ENCODE results near the gene FGF11.

FGF11 gene

DNA sequence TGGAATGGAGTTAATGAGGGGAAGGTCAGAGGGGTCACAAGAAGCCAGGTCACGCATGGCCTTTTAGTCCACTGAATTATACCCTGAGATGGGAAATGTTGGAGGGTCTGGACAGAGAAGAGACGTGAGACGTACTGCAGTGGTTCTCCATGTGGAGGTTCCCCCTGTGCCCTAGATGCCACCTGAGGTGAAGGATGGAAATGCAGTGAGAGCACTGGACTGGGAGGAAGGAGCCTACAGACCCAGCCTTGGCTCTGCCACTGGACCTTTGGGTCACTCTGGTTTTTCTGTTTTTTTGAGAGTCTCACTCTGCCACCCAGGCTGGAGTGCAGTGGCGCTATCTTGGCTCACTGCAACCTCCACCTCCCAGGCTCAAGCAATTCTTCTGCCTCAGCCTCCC is 43.2 kb upstream of the FGF11 start:
- TF ChIP-seq, protein P1, sequence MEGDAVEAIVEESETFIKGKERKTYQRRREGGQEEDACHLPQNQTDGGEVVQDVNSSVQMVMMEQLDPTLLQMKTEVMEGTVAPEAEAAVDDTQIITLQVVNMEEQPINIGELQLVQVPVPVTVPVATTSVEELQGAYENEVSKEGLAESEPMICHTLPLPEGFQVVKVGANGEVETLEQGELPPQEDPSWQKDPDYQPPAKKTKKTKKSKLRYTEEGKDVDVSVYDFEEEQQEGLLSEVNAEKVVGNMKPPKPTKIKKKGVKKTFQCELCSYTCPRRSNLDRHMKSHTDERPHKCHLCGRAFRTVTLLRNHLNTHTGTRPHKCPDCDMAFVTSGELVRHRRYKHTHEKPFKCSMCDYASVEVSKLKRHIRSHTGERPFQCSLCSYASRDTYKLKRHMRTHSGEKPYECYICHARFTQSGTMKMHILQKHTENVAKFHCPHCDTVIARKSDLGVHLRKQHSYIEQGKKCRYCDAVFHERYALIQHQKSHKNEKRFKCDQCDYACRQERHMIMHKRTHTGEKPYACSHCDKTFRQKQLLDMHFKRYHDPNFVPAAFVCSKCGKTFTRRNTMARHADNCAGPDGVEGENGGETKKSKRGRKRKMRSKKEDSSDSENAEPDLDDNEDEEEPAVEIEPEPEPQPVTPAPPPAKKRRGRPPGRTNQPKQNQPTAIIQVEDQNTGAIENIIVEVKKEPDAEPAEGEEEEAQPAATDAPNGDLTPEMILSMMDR (IDR thresholded peaks at IDR 0.05; ENCODE audit: low read depth, low read length): no peak

DNA sequence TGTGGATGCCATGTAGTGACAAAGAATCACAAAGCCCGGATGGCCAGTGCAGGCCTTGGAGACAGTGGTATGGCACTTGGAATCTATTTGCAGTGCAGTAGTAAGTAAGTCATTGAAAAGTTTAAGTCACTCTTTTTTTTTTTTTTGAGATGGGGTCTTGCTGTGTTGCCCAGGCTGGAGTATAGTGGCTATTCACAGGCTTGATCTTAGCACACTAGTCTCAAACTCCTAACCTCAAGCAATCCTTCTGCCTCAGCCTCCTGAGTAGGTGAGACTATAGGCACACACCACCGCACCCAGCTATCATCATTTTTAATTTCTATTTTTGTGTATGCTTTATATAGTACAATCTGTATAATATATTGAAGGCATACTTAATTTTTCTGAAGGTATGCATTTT is 40.7 kb upstream of the FGF11 start:
- TF ChIP-seq, protein P1 (IDR thresholded peaks at IDR 0.05; ENCODE audit: low read depth, low read length): no peak
- DNase-seq (ENCODE audit: extremely low read depth, low read depth): no peak

More for the DNA sequence above, 43.2 kb upstream of the FGF11 start:
- no peak for DNase-seq (ENCODE audit: extremely low read depth, low read depth)

DNA sequence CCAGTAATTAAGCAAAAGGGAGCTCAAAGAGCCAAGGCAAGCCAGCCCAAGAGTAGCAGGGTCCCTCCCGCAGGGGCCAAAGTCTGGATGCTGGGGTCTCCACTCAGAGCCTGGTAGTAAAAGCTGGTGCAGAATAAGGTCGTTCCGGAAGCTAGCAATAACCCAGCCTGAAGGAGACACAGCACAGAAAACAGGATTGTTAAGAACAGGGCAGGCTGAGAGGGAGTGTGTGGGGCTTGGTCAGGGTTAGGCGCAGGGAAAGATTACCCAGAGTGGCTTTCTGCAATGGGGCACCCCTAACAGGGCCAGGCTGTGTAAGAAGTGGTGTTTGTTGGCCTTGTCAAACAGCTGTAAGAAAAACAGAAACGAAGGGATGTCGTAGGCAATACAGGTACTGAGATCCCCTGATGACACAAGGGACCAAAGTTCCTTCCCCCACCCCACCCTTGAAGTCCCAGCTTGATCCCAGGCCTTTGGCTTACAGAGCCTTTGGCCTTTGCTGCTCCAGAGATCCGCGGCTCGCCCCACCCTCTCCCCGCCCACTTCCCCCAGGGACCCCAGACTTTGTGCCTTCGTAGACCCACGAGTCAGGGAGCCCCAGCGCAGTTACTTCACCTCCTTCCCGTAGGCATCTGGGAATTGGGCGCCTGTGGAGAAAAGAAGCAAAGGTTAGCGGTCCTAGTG is 36.1 kb upstream of the FGF11 start:
- no peak for DNase-seq (ENCODE audit: extremely low read depth, low read depth)
- TF ChIP-seq, protein P1 (IDR thresholded peaks at IDR 0.05; ENCODE audit: low read depth, low read length): no peak

DNA sequence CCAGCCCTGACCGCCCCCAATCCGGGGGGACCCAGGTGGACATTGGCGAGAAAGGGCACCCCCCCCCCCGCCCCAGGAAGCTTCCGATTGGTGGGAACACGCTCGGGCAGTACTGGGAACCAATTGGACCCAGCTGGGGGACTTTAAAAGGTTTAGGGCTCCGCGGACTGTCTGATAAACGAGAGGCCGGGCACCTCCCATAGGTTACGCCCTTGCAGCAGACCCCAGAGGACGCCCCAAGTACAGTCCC is 35.7 kb upstream of the FGF11 start:
- TF ChIP-seq, protein P1 (IDR thresholded peaks at IDR 0.05; ENCODE audit: low read depth, low read length): no peak
- no peak for DNase-seq (ENCODE audit: extremely low read depth, low read depth)

DNA sequence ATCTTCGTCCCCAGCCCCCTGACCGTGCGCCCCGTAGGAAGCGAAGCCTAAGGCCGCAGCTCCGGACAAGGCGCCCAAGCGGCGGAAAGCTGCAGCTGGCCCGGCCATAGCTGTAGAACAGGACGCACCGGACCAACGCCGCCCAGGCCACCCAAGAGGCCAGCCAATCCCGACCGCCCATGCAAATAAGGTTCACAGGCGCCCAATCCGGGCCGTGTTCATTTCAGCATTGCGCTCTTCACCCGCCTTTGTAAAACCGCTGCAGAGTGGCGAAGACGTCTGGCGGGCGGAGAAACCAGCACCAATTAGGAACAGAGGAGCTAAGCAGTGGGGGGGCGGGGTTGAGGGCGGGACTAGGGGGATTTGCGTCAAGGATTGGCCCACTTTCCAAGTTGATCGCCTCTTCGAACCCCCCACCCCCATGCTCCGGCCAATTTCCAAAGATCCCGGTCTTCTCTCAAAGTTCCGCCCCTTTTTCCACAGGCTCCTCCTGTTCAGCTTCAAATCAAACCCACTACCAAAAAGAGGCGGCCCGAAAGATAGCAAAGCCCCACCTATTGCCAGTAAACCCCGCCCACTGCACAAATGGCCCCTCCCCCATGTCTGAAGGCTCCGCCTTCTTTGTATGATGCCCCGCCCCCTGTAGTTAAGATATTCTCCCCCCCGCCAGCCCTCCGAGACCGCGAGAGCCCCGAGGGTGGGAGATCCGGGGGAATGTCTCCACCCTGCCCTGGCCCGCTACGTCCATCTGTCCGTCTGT is 35.2 kb upstream of the FGF11 start, which contains the start of gene TMEM256:
Gene TMEM256 (minus strand): TSS at position 121 of the 760 bp plus-strand sequence. CDS start 13 bp downstream, at position 108.
- DNase-seq (ENCODE audit: extremely low read depth, low read depth): peak; percentile 99
- TF ChIP-seq, protein P1 (IDR thresholded peaks at IDR 0.05; ENCODE audit: low read depth, low read length): no peak; the same call in 1 of the 2 replicates

DNA sequence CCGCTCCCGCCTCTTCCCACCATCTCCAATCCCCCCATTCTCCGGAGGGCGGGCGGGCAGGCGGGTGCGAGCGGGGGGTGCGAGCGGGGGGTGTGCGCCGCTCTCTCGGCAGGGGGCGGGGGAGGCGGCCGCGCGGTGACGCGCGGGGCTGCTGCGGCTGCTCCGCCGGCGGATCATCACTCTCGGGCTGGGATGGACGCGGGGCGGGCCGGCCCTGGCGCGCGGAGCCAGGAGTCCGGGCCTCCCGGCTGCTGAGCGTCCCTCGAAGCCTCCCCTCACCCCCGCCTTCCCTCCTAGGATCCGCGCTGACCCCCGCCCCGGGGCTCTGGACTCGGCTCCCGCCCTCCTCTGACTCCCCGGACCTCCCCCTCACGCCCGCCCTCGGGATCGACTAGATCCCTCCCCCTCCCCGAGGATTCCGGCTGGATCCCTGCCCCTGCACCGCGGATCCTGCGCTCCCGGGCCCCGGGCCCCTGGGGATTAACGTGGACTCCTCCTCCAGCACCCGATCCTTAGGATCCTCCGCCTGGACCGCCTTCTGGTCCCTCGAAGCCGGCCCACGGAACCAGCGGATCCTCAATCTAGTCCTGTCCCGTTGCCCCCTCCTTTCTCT is 34.5 kb upstream of the FGF11 start:
- DNase-seq (ENCODE audit: extremely low read depth, low read depth): no peak
- TF ChIP-seq, protein P1 (IDR thresholded peaks at IDR 0.05; ENCODE audit: low read depth, low read length): no peak

Measured in AG09319 (cell line).